ENCODE measurements around the gene PRSS57. TPM values are rescaled to one million over a fixed set of nuclear protein-coding genes. Genes with fewer than 3 reads are reported as not detected.
A peak's percentile ranks its signal among the peaks of the same experiment; 100 is the strongest.

Gene PRSS57
- polyA plus RNA-seq, 1 of the 3 experiments (the other 2 are of a cell fraction): not detected

GRCh38 chr19:738509-739128, 43.4 kb upstream of the PRSS57 start (continued):
- TF ChIP-seq USF2 (IDR thresholded peaks at IDR 0.05; ENCODE audit: borderline replicate concordance, low read depth, low read length) (no peak), FOSL2 (IDR thresholded peaks at IDR 0.05; ENCODE audit: borderline replicate concordance, low read depth) (no peak)

- H2AFZ ChIP-seq (ENCODE audit: low read depth): no peak overlapping the region
Observed at GRCh38 chr19:737591-738093, 42.4 kb upstream of the PRSS57 start.

GRCh38 chr19:736125-736524, 40.9 kb upstream of the PRSS57 start:
- no peak overlapping the region for H3K4me2 ChIP-seq
- no peak for DNase-seq
- no peak overlapping the region for H3K9ac ChIP-seq
- no peaks in the 10 kb centered on the region for H3K4me1 ChIP-seq (ENCODE audit: control insufficient read depth in 1 of 2, insufficient read depth in 2 of 2, low read depth in 1 of 2, low read length in 1 of 2)
- H3K9me3 ChIP-seq: no peaks in the 10 kb centered on the region
- H2AFZ ChIP-seq (ENCODE audit: low read depth): no peak overlapping the region
- peaks cover 6% of the 10 kb centered on the region for H3F3A ChIP-seq (replicated peaks; ENCODE audit: insufficient read depth)
- no peak overlapping the region for H3K27ac ChIP-seq (ENCODE audit: low read depth in 2 of 2, low read length in 1 of 2)
- POLR2A ChIA-PET: no interaction called here
- 90% methylated on average over 17 of the region's 32 CpGs for WGBS (ENCODE audit: low lambda C conversion rate)
- H4K20me1 ChIP-seq (ENCODE audit: insufficient read depth): no peaks in the 10 kb centered on the region
- H3K9me2 ChIP-seq: no peaks in the 10 kb centered on the region
- H3K27me3 ChIP-seq (ENCODE audit: insufficient read depth): no peaks in the 10 kb centered on the region
- no peak overlapping the region for H3K4me3 ChIP-seq (ENCODE audit: low read depth in 2 of 2, low read length in 1 of 2)
- CTCF ChIA-PET: interaction anchor here (1.3 kb wide), 1 partner anchor 70 kb away, joined by 4 read pairs; no protein-coding TSS in a partner anchor
- H3K36me3 ChIP-seq (replicated peaks in 1 of 2; ENCODE audit: control insufficient read depth in 1 of 2, insufficient read depth in 2 of 2, low read length in 1 of 2): no peaks in the 10 kb centered on the region
- H3K79me2 ChIP-seq (ENCODE audit: insufficient read depth): no peaks in the 10 kb centered on the region
- TF ChIP-seq TAF1 (IDR thresholded peaks at IDR 0.05; ENCODE audit: borderline replicate concordance, low read depth, low read length) (no peak), POLR2AphosphoS5 (IDR thresholded peaks at IDR 0.05; ENCODE audit: low read depth, low read length) (no peak), FOXJ3 (CRISPR knock-in tag; IDR thresholded peaks at IDR 0.05) (no peak), FOSL2 (IDR thresholded peaks at IDR 0.05; ENCODE audit: borderline replicate concordance, low read depth) (no peak)

More at GRCh38 chr19:737591-738093, 42.4 kb upstream of the PRSS57 start:
- peaks cover 6% of the 10 kb centered on the region for H3F3A ChIP-seq (replicated peaks; ENCODE audit: insufficient read depth)
- DNase-seq: peak; percentile 95
- no peak overlapping the region for H3K4me2 ChIP-seq
- H3K79me2 ChIP-seq (ENCODE audit: insufficient read depth): no peaks in the 10 kb centered on the region
- ChIA-PET POLR2A (interaction anchor here (0.5 kb wide), 1 partner anchor 119 kb away, joined by 4 read pairs; no protein-coding TSS in a partner anchor), CTCF (interaction anchor here (0.7 to 1.4 kb wide), 11 partner anchors 8 to 159 kb away, joined by 3 to 6 read pairs (median 4); partner anchors contain the start of genes FSTL3, PALM and RNF126)
- H3K27me3 ChIP-seq (ENCODE audit: insufficient read depth): no peaks in the 10 kb centered on the region
- no peaks in the 10 kb centered on the region for H3K9me3 ChIP-seq
- TF ChIP-seq RAD21 (IDR thresholded peaks at IDR 0.05; ENCODE audit: low read length) (peak; percentile 47), FOXJ3 (CRISPR knock-in tag; IDR thresholded peaks at IDR 0.05) (no peak), CTCF (IDR thresholded peaks at IDR 0.05) (peak; percentile 68), SMC3 (IDR thresholded peaks at IDR 0.05; ENCODE audit: low read depth, low read length) (peak; percentile 56)
- 39% methylated on average over 21 of the region's 22 CpGs for WGBS (ENCODE audit: low lambda C conversion rate)
- H3K4me1 ChIP-seq (ENCODE audit: control insufficient read depth in 1 of 2, insufficient read depth in 2 of 2, low read depth in 1 of 2, low read length in 1 of 2): no peaks in the 10 kb centered on the region
- no peaks in the 10 kb centered on the region for H4K20me1 ChIP-seq (ENCODE audit: insufficient read depth)
- H3K27ac ChIP-seq (ENCODE audit: low read depth in 2 of 2, low read length in 1 of 2): no peak overlapping the region
- no peaks in the 10 kb centered on the region for H3K36me3 ChIP-seq (replicated peaks in 1 of 2; ENCODE audit: control insufficient read depth in 1 of 2, insufficient read depth in 2 of 2, low read length in 1 of 2)
- H3K9ac ChIP-seq: no peak overlapping the region
- H3K4me3 ChIP-seq (ENCODE audit: low read depth in 2 of 2, low read length in 1 of 2): no peak overlapping the region
- H3K9me2 ChIP-seq: no peaks in the 10 kb centered on the region
